ENCODE data around the gene CDH4.

DNA sequence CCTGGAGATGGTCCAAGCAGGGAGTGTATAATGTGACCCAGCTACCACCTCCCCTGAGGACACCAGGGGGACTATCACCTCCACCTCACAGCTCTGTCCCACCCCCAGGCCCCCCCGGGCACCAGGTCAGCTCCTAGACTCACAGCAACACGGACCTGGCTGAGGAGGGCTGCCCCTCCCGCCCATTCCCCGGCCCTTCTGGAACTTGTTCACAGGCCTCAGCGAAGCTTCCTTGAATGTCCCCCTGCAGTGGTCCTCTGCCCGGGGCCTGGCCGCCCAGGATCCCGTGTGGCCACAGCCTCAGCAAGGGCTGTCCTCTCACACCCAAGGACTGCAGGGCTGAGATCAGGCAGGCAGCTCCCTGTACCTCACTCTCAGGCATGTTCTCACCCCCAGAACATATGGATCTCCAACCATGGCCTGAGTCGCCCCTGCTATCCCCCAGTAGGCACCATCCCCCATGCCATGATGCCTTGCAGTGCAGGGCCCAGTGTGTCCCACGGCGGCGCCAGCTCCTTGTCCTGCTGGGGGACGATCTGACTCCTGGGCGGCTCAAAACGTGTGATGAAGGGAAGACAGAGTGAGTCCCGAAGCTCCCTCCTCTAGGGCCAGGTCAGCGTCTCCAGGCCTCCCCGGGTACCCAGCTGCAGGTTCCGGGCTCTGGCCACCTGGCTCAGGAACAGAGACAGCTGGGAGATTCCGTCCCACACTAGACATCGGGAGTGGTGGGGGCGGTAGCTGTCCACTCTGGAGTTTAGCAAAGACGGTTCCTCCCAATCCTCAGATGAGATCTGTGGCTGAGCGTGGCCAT lies 655.2 kb downstream of the CDH4 start:
- no peak for TF ChIP-seq POLR2A (IDR thresholded peaks at IDR 0.05; ENCODE audit: low read length)
- TF ChIP-seq GATA1 (IDR thresholded peaks at IDR 0.05; ENCODE audit: low read depth, low read length): no peak
